Endodermal cell (in vitro differentiated cells): ENCODE results near the gene UMODL1. TPM values are rescaled to one million over a fixed set of nuclear protein-coding genes. Genes with fewer than 3 reads are reported as not detected.
"Not testable (repeated sequence)": the region's sequence is repeated elsewhere in the genome, so short reads cannot be mapped to it uniquely, and the experiment has no call there.

Experiments
- DNase-seq: peaks from one replicate; pipeline ENCODE4 v3.0.0-alpha.2; 2017
- H3K27ac ChIP-seq: 2 replicates; pipeline ENCODE4 v1.5.1; 2013; ENCODE audit warnings: mild to moderate bottlenecking, low read depth, low read length, moderate library complexity
- H3K27me3 ChIP-seq: 2 replicates; pipeline ENCODE4 v1.6.1; 2013; ENCODE audit warnings: mild to moderate bottlenecking, low read length, moderate library complexity; ENCODE audit not compliant: insufficient read depth, control insufficient read depth, poor library complexity, severe bottlenecking
- H3K36me3 ChIP-seq: 2 replicates; pipeline ENCODE4 v1.7.0; 2013; ENCODE audit warnings: mild to moderate bottlenecking, low read length, moderate library complexity; ENCODE audit not compliant: control insufficient read depth, insufficient read depth
- H3K4me1 ChIP-seq: one replicate; pipeline ENCODE4 v1.7.0; 2013; ENCODE audit warnings: low read length; ENCODE audit not compliant: control insufficient read depth, insufficient read depth
- H3K4me3 ChIP-seq: 2 replicates; pipeline ENCODE4 v1.5.1; 2013; ENCODE audit warnings: mild to moderate bottlenecking, low read length, moderate library complexity
- H3K9ac ChIP-seq: 2 replicates; pipeline ENCODE4 v1.6.1; 2013; ENCODE audit warnings: mild to moderate bottlenecking, low read length, moderate library complexity; ENCODE audit not compliant: poor library complexity, severe bottlenecking; ENCODE audit errors: extremely low read depth
- H3K9me3 ChIP-seq: 2 replicates; pipeline ENCODE4 v1.6.1; 2013; ENCODE audit warnings: mild to moderate bottlenecking, low read length, moderate library complexity; ENCODE audit not compliant: control insufficient read depth
- H3K27ac Mint-ChIP-seq: 2 replicates; pipeline ENCODE4 v1.8.0; 2020; ENCODE audit warnings: mixed read lengths
- H3K27me3 Mint-ChIP-seq: 2 replicates; pipeline ENCODE4 v1.8.0; 2021; ENCODE audit warnings: mild to moderate bottlenecking, mixed read lengths; ENCODE audit not compliant: insufficient read depth
- H3K36me3 Mint-ChIP-seq: 2 replicates; pipeline ENCODE4 v1.8.0; 2020; ENCODE audit warnings: low read depth, mixed read lengths
- H3K4me1 Mint-ChIP-seq: 2 replicates; pipeline ENCODE4 v1.8.0; 2020; ENCODE audit warnings: mixed read lengths
- H3K4me3 Mint-ChIP-seq: 2 replicates; pipeline ENCODE4 v1.8.0; 2020; ENCODE audit warnings: mild to moderate bottlenecking, moderate library complexity, mixed read lengths
- H3K9me3 Mint-ChIP-seq: 2 replicates; pipeline ENCODE4 v1.8.0; 2020; ENCODE audit warnings: mild to moderate bottlenecking, mixed read lengths
- WGBS, 2 experiments: methylation state at CpG; one replicate each; pipeline versions ENCODE4 v1.1.5 to v1.1.7; 2013; ENCODE audit warnings: missing lambda C conversion rate in 2 of 2, mixed read lengths in 1 of 2; ENCODE audit not compliant: insufficient coverage in 1 of 2, insufficient read length in 1 of 2; 5-methylcytosine and 5-hydroxymethylcytosine counted together
- total RNA-seq, 2 donors: library from RNA; stranded (reverse); fragmentation: NEBNext Ultra II Directional in 1 of 2; extraction: Animal tissue kit (Norgen Biotek cat#: 25700) in 1 of 2; gene quantifications; 2 replicates in 1 of 2; 3 replicates in 1 of 2; pipeline ENCODE4 v1.2.1, GENCODE V29; 2021
- TF ChIP-seq, protein P1 (sequence below): fragments of 200-600 bp; sonication (generic); conservative IDR thresholded peaks from 2 replicates; pipeline ENCODE4 v1.5.0; 2021; ENCODE audit warnings: antibody characterized with exemption, mild to moderate bottlenecking

The UMODL1 gene
- total RNA-seq, 2 donors from 2014 or later = 0.24 to 0.49 TPM

DNA sequence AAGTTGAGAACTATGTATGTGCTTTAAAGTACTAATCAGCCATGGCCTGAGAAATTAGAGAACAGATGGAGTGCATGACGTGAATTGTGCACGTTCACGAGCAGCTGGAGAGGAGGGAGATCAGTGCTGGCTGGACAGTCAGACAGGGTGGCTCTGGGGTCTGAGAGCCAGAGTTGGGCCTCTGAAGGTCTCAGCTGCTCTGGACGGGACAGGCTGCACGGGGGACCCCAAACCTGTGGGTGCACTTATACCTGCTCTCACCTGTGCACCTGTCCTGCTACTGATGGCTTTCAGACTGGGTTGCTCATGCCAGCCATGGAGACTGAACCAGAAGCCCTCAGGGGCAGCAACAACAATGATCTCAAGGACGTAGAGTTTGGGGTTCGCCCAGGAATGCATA is 43.5 kb downstream of the UMODL1 start:
- TF ChIP-seq, protein P1, sequence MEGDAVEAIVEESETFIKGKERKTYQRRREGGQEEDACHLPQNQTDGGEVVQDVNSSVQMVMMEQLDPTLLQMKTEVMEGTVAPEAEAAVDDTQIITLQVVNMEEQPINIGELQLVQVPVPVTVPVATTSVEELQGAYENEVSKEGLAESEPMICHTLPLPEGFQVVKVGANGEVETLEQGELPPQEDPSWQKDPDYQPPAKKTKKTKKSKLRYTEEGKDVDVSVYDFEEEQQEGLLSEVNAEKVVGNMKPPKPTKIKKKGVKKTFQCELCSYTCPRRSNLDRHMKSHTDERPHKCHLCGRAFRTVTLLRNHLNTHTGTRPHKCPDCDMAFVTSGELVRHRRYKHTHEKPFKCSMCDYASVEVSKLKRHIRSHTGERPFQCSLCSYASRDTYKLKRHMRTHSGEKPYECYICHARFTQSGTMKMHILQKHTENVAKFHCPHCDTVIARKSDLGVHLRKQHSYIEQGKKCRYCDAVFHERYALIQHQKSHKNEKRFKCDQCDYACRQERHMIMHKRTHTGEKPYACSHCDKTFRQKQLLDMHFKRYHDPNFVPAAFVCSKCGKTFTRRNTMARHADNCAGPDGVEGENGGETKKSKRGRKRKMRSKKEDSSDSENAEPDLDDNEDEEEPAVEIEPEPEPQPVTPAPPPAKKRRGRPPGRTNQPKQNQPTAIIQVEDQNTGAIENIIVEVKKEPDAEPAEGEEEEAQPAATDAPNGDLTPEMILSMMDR = no peak
- peaks cover 7% of the 10 kb centered on the region for H3K4me1 Mint-ChIP-seq
- Histone ChIP-seq H3K27ac (no peak overlapping the region), H3K9me3 (no peaks in the 10 kb centered on the region), H3K9ac (no peak overlapping the region), H3K4me1 (no peaks in the 10 kb centered on the region), H3K36me3 (no peaks in the 10 kb centered on the region), H3K4me3 (no peak overlapping the region), H3K27me3 (no peaks in the 10 kb centered on the region)
- no peak overlapping the region for H3K4me3 Mint-ChIP-seq
- DNase-seq = no peak
- no peaks in the 10 kb centered on the region for H3K36me3 Mint-ChIP-seq
- 87 to 94% methylated on average over 7 of the region's 7 CpGs for WGBS, 2 experiments
- H3K27me3 Mint-ChIP-seq = peaks cover 9% of the 10 kb centered on the region
- no peak overlapping the region for H3K27ac Mint-ChIP-seq
- H3K9me3 Mint-ChIP-seq = no peaks in the 10 kb centered on the region

DNA sequence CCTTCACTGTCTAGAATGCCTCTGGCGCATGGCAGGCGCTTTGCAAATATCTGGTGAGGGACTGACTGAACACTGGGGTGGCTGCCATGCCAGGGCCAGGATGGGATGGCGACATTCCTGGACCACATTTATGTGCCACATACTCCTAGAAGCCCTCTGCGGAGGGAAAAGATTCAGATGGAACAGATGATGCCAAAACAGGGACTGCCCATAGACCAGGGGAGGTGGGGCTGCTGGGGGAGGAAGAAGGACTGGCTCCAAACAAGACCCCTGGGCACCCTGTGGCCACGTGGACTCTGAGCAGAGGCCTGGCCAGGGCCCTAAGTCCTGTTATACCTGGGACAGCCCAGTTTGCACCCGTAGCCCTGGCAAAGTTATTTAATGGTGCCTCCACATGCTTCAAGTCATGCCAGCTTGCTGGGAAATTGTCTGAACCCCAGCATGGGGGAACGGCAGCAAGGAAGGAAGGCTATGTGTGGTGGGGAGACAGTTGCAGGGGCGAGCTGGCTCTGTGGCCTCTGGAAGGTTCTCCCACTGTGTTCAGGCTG is 44.1 kb downstream of the UMODL1 start:
- Histone ChIP-seq H3K36me3 (no peaks in the 10 kb centered on the region), H3K27ac (no peak overlapping the region), H3K4me1 (peaks cover under 1% of the 10 kb centered on the region), H3K27me3 (no peaks in the 10 kb centered on the region), H3K9me3 (no peaks in the 10 kb centered on the region), H3K9ac (no peak overlapping the region), H3K4me3 (no peak overlapping the region)
- Mint-ChIP-seq H3K4me1 (peaks cover 10% of the 10 kb centered on the region), H3K4me3 (no peak overlapping the region), H3K36me3 (no peaks in the 10 kb centered on the region), H3K27ac (no peak overlapping the region), H3K27me3 (peaks cover 9% of the 10 kb centered on the region), H3K9me3 (no peaks in the 10 kb centered on the region)
- 89 to 94% methylated on average over 5 to 8 of the region's 8 CpGs for WGBS, 2 experiments
- no peak for DNase-seq
- TF ChIP-seq, protein P1 = no peak

DNA sequence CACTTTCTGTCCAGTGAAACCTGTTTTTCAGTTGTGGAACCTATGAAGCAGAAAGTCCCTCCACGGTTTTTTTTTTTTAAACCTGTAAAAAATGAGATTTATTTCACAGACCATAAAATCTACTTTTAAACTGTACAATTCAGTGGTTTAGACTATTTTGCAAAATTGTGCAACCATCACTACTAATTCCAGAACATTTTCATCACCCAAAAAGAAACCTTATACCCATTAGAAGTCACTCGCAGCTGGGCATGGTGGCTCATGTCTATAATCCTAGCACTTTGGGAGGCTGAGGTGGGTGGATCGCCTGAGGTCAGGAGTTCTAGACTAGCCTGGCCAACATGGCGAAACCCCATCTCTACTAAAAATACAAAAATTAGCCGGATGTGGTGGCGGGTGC is 45.4 kb downstream of the UMODL1 start:
- H3K9ac ChIP-seq, H3K27me3 Mint-ChIP-seq, H3K36me3 Mint-ChIP-seq: not testable (repeated sequence)

More for the DNA sequence above, 45.4 kb downstream of the UMODL1 start:
- H3K4me1 Mint-ChIP-seq = peaks cover 17% of the 10 kb centered on the region
- H3K9me3 Mint-ChIP-seq, H3K36me3 ChIP-seq, H3K9me3 ChIP-seq, H3K27ac ChIP-seq, H3K27me3 ChIP-seq, DNase-seq, H3K4me3 ChIP-seq, H3K27ac Mint-ChIP-seq, H3K4me3 Mint-ChIP-seq, H3K4me1 ChIP-seq: not testable (repeated sequence)
- 94 to 96% methylated on average over 3 to 6 of the region's 6 CpGs for WGBS, 2 experiments
